Measurements from ENCODE around the gene CTNNA3. TPM values are rescaled to one million over a fixed set of nuclear protein-coding genes. Genes with fewer than 3 reads are reported as not detected.

The CTNNA3 gene
- total RNA-seq, 4 donors from 2014 or later: 0.47 to 3.3 (median 0.80) TPM; not detected in 1

DNA sequence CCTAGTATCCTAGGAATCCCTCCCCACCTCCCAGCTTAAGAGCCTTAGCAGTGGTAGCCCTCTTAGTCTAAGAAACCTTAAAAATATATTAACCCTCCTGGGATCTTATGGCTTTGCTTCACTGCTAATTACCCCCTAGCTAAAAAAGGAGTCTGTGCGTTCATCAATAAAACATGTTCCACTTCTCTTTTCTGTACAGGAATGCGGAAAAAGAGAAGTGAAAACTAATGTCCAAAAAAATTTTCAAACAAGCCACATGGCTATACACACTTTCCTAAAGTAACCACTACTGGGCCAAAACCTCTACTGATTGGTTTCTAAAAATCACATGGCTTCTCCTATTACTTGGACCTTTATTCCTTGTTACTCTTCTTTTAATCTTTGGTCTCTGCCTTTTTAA is 1437.3 kb downstream of the CTNNA3 start:
- Histone ChIP-seq H3K36me3 (no peaks in the 10 kb centered on the region), H3K27me3 (no peaks in the 10 kb centered on the region), H3K4me3 (no peak overlapping the region), H3K4me1 (no peaks in the 10 kb centered on the region), H3K9me3 (no peaks in the 10 kb centered on the region), H3K27ac (no peak overlapping the region)
- DNase-seq: no peak
- TF ChIP-seq CTCF (IDR thresholded peaks at IDR 0.05) (no peak), POLR2A (IDR thresholded peaks at IDR 0.05) (no peak)

- no peak for TF ChIP-seq CTCF (IDR thresholded peaks at IDR 0.05)
- no peak for TF ChIP-seq POLR2A (IDR thresholded peaks at IDR 0.05)
Measured at GRCh38 chr10:66257801-66258200, 1438.2 kb downstream of the CTNNA3 start.

DNA sequence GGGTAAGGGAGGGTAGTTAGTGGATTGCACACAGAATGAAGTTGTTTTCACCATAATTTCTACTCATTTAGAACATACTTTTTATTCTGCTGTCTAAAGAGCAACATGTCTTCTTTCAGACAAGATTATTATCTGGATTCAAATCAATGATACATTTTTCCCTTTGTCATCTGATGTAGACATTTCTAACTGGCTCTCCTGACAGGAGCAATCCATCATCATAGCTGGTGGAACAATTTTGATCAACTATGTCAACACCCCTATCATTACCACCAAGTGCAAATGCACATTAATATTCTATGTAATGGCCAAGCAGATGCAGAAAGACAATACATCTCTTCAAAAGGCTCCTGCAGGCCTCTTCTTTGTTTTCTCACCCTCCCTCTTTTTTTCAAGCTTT is 1443.0 kb downstream of the CTNNA3 start:
- no peaks in the 10 kb centered on the region for H3K27me3 ChIP-seq
- DNase-seq: no peak
- no peaks in the 10 kb centered on the region for H3K9me3 ChIP-seq
- H3K27ac ChIP-seq: no peak overlapping the region
- no peak for TF ChIP-seq POLR2A (IDR thresholded peaks at IDR 0.05)
- TF ChIP-seq CTCF (IDR thresholded peaks at IDR 0.05): no peak
- H3K4me1 ChIP-seq: no peaks in the 10 kb centered on the region
- H3K36me3 ChIP-seq: no peaks in the 10 kb centered on the region
- no peak overlapping the region for H3K4me3 ChIP-seq

More at GRCh38 chr10:66257801-66258200, 1438.2 kb downstream of the CTNNA3 start:
- no peak overlapping the region for H3K4me3 ChIP-seq
- H3K27me3 ChIP-seq: no peaks in the 10 kb centered on the region
- DNase-seq: no peak
- no peak overlapping the region for H3K27ac ChIP-seq
- no peaks in the 10 kb centered on the region for H3K36me3 ChIP-seq
- no peaks in the 10 kb centered on the region for H3K4me1 ChIP-seq
- no peaks in the 10 kb centered on the region for H3K9me3 ChIP-seq

- no peak overlapping the region for H3K27ac ChIP-seq
- H3K9me3 ChIP-seq: peaks cover 0 to 4% (median 0%) of the 10 kb centered on the region in 4 donors
- no peak for TF ChIP-seq CTCF (IDR thresholded peaks at IDR 0.05)
- TF ChIP-seq POLR2A (IDR thresholded peaks at IDR 0.05): no peak
- no peaks in the 10 kb centered on the region for H3K27me3 ChIP-seq
- no peak overlapping the region for H3K4me3 ChIP-seq
- no peaks in the 10 kb centered on the region for H3K36me3 ChIP-seq
- no peak for DNase-seq
- no peaks in the 10 kb centered on the region for H3K4me1 ChIP-seq
Measured at GRCh38 chr10:66246177-66246576, 1449.8 kb downstream of the CTNNA3 start.

DNA sequence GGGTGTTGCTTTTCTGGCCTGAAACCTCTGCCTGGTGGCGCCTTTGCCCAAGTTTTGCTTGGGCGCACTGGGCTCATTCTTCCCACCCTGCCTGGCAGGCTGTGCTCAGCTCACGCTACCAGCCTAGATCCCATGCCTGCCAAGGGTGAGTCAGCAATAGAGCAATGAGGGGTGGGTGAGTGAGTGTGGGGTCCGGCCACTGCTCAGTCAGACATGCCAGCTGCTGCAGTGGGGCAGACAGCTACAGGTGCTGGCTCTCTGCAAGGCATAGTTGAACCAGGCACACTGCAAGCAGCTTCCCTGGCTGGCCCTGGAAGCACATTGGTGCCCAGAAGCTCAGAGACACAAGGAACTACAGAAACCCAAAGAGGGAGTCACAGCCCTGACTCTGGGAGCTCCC is 1451.0 kb downstream of the CTNNA3 start:
- Histone ChIP-seq H3K27ac (no peak overlapping the region), H3K4me3 (no peak overlapping the region), H3K36me3 (no peaks in the 10 kb centered on the region), H3K27me3 (no peaks in the 10 kb centered on the region), H3K4me1 (no peaks in the 10 kb centered on the region), H3K9me3 (peaks cover 0 to 4% (median 0%) of the 10 kb centered on the region in 4 donors)
- no peak for DNase-seq
- TF ChIP-seq CTCF (IDR thresholded peaks at IDR 0.05) (no peak), POLR2A (IDR thresholded peaks at IDR 0.05) (no peak)

- H3K36me3 ChIP-seq: no peaks in the 10 kb centered on the region
- H3K9me3 ChIP-seq: peaks cover 0 to 4% (median 0%) of the 10 kb centered on the region in 4 donors
- H3K27me3 ChIP-seq: no peaks in the 10 kb centered on the region
- DNase-seq: no peak
- TF ChIP-seq POLR2A (IDR thresholded peaks at IDR 0.05) (no peak), CTCF (IDR thresholded peaks at IDR 0.05) (no peak)
- H3K27ac ChIP-seq: no peak overlapping the region
- no peaks in the 10 kb centered on the region for H3K4me1 ChIP-seq
- no peak overlapping the region for H3K4me3 ChIP-seq
Measured at GRCh38 chr10:66242885-66243284, 1453.1 kb downstream of the CTNNA3 start.
